ENCODE results near the gene TADA3.

DNA sequence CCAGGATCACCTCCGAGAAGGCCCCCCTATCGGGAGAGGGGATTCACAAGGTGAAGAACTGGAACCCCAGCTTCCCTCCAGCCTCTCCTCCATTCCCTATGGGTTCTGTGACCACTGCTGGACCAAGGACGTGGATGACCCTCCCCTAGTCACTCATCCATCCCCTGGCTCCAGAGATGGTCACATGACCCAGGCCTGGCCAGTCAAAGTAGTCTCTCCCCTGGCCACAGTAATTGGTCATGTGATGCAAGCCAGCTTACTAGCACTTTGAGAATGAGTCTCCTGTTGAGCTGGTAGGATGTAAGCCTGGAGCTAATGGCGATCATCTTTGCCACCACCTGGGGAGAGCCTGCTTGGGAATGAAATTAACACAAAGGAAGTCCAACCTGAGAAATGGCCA lies 26.4 kb downstream of the TADA3 start:
- TF ChIP-seq, protein P1, sequence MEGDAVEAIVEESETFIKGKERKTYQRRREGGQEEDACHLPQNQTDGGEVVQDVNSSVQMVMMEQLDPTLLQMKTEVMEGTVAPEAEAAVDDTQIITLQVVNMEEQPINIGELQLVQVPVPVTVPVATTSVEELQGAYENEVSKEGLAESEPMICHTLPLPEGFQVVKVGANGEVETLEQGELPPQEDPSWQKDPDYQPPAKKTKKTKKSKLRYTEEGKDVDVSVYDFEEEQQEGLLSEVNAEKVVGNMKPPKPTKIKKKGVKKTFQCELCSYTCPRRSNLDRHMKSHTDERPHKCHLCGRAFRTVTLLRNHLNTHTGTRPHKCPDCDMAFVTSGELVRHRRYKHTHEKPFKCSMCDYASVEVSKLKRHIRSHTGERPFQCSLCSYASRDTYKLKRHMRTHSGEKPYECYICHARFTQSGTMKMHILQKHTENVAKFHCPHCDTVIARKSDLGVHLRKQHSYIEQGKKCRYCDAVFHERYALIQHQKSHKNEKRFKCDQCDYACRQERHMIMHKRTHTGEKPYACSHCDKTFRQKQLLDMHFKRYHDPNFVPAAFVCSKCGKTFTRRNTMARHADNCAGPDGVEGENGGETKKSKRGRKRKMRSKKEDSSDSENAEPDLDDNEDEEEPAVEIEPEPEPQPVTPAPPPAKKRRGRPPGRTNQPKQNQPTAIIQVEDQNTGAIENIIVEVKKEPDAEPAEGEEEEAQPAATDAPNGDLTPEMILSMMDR (conservative IDR thresholded peaks at IDR 0.05; ENCODE audit: low read depth, low read length), result no peak
- no peak for TF ChIP-seq RAD21 (IDR thresholded peaks at IDR 0.05; ENCODE audit: low read length)
- TF ChIP-seq POLR2A (IDR thresholded peaks at IDR 0.05; ENCODE audit: low read depth, low read length), result no peak

All from IMR-90 (cell line).